Measurements from ENCODE around the gene WWTR1.

- no peak for TF ChIP-seq CTCF (IDR thresholded peaks at IDR 0.05; ENCODE audit: low read length)
- TF ChIP-seq EZH2 (IDR thresholded peaks at IDR 0.05; ENCODE audit: borderline replicate concordance, low read length) = no peak
These were observed 146.7 kb downstream of the WWTR1 start for GRCh38 chr3:149511040-149511626.

All from OCI-LY1 (cell line).